GM12878 (cell line): ENCODE data around the gene NUP93. TPM values are rescaled to one million over a fixed set of nuclear protein-coding genes. Genes with fewer than 3 reads are reported as not detected.

Source experiments
- ATAC-seq: fragments of 200-7000 bp; cut with Tn5 transposase; 3 replicates; pipeline ENCODE4 v1.9.1; 2020; ENCODE audit warnings: mild to moderate bottlenecking, moderate library complexity
- BruUV-seq: library from RNA; stranded (reverse); fragments of 400-500 nt; replicated peaks from 2 replicates; lab custom pipeline; 2021; lab: Mats Ljungman, UMichigan
- CTCF ChIA-PET: fragments of 300-600 bp; sonication (Branson Sonifier 250); formaldehyde crosslinking; extraction: SDS; loops from one replicate; lab custom pipeline; 2021; ENCODE audit warnings: inconsistent platforms; lab: Yijun Ruan, JAX
- POLR2A ChIA-PET: fragments of 350-600 bp; formaldehyde crosslinking; extraction: SDS; loops from one replicate; lab custom pipeline; 2021; ENCODE audit warnings: inconsistent platforms; lab: Charles Lee
- RAD21 ChIA-PET: fragments of 300-600 bp; sonication (Branson Sonifier 250); formaldehyde crosslinking; loops from one replicate; lab custom pipeline; 2023; ENCODE audit warnings: antibody characterized with exemption; ENCODE audit not compliant: unreplicated experiment; lab: Charles Lee
- SMC1A ChIA-PET: fragments of 300-600 bp; sonication (Branson Sonifier 250); formaldehyde crosslinking; loops from one replicate; lab custom pipeline; 2023; ENCODE audit not compliant: unreplicated experiment, uncharacterized antibody; lab: Charles Lee
- DNase-seq: peaks from one replicate; pipeline ENCODE4 v3.0.0-alpha.2; 2011; ENCODE audit warnings: low read depth, low spot score
- FAIRE-seq: peaks from 3 replicates; lab custom pipeline; 2011; peaks lifted over from hg19 to GRCh38; lab: Jason Lieb, UNC
- H2AFZ ChIP-seq: 2 replicates; pipeline ENCODE4 v1.6.0; 2011; ENCODE audit warnings: low read depth, low read length, control low read depth; ENCODE audit not compliant: control insufficient read depth
- H3K27ac ChIP-seq: 2 replicates; pipeline ENCODE4 v1.5.1; 2011; ENCODE audit warnings: control low read depth; ENCODE audit not compliant: control insufficient read depth, insufficient read depth
- H3K27me3 ChIP-seq, 2 experiments: replicated peaks in 1 of 2; 2 replicates each; pipeline versions ENCODE4 v1.6.0 to v1.6.1; 2011; ENCODE audit warnings: low read length in 1 of 2; ENCODE audit not compliant: control insufficient read depth in 2 of 2, insufficient read depth in 2 of 2
- H3K36me3 ChIP-seq, 2 experiments: 2 replicates each; pipeline ENCODE4 v1.5.1; 2011; ENCODE audit warnings: low read length in 1 of 2; ENCODE audit not compliant: control insufficient read depth in 2 of 2, insufficient read depth in 2 of 2
- H3K4me1 ChIP-seq: 2 replicates; pipeline ENCODE4 v1.6.1; 2011; ENCODE audit warnings: mild to moderate bottlenecking, low read length, moderate library complexity, mixed read lengths; ENCODE audit not compliant: control insufficient read depth, insufficient read depth
- H3K4me2 ChIP-seq: 2 replicates; pipeline ENCODE4 v1.6.0; 2011; ENCODE audit warnings: control low read depth; ENCODE audit not compliant: control insufficient read depth, insufficient read depth
- H3K4me3 ChIP-seq: fragments of 200-600 bp; sonication (generic); 2 replicates; pipeline ENCODE4 v1.5.1; 2016
- H3K79me2 ChIP-seq: 2 replicates; pipeline ENCODE4 v1.6.0; 2011; ENCODE audit warnings: low read length; ENCODE audit not compliant: control insufficient read depth, insufficient read depth
- H3K9ac ChIP-seq: 2 replicates; pipeline ENCODE4 v1.8.0; 2011; ENCODE audit warnings: low read length, control low read depth, mixed read lengths; ENCODE audit not compliant: control insufficient read depth, insufficient read depth
- H3K9me3 ChIP-seq: replicated peaks from 3 replicates; pipeline ENCODE4 v1.5.1; 2011; ENCODE audit warnings: mild to moderate bottlenecking, low read length; ENCODE audit not compliant: control insufficient read depth, insufficient read depth
- H4K20me1 ChIP-seq: 2 replicates; pipeline ENCODE4 v1.6.0; 2011; ENCODE audit not compliant: control insufficient read depth, insufficient read depth
- CREB1 ChIP-seq: IDR thresholded peaks from 2 replicates; pipeline ENCODE4 v1.6.1; 2012; ENCODE audit warnings: low read depth, mild to moderate bottlenecking, inconsistent platforms
- NR2C2 ChIP-seq: IDR thresholded peaks from 2 replicates; pipeline ENCODE4 v1.6.1; 2011; ENCODE audit warnings: borderline replicate concordance, low read depth; ENCODE audit not compliant: control insufficient read depth, insufficient read length
- WGBS: methylation state at CpG from one replicate; pipeline ENCODE4 v1.1.6; 2016; ENCODE audit warnings: low lambda C conversion rate; ENCODE audit not compliant: insufficient replicate concordance, insufficient coverage; ENCODE audit errors: missing lambda C conversion rate; 5-methylcytosine and 5-hydroxymethylcytosine counted together
- in situ Hi-C: fragments of 300-500 bp; cut with MboI; formaldehyde crosslinking; loops from 9 replicates; pipeline ENCODE4 v1.14.3; 2018; ENCODE audit warnings: mixed read lengths
- intact Hi-C: fragments of 100-400 bp; cut with micrococcal nuclease; formaldehyde crosslinking; loops from one replicate; pipeline ENCODE4 v1.14.2; 2022; ENCODE audit not compliant: unreplicated experiment
- polyA plus RNA-seq, 11 experiments: library from polyadenylated mRNA; depleted of rRNA in 4 of 11; unstranded in 6 of 11; stranded (reverse) in 5 of 11; fragments of >200 nt; fragmentation: Nextera tagmentation in 4 of 11; fragmentation: Illumina TruSeq in 1 of 11; extraction: Ambion mirVana in 4 of 11; extraction: Trizol in 1 of 11; gene quantifications; 1 replicate in 1 of 11; 2 replicates in 10 of 11; pipeline versions ENCODE4 v1.2.1 to v1.2.3, GENCODE V29; 2011 to 2016; ENCODE audit warnings: inconsistent platforms in 2 of 11, missing spikeins in 2 of 11, low read depth in 1 of 11
- total RNA-seq, 4 experiments: library from RNA; depleted of rRNA in 3 of 4; stranded (reverse); fragments of >200 nt in 3 of 4; fragmentation: Illumina TruSeq in 1 of 4; extraction: Trizol in 1 of 4; gene quantifications; 2 replicates each; pipeline versions ENCODE4 v1.2.1 to v1.2.3, GENCODE V29; 2013 to 2021

Gene NUP93
- total and polyA plus RNA-seq, 10 of the 15 experiments (the other 5 are each of a cell fraction or from before 2014, with no cell fraction given) = 82.2 to 175 (median 101) TPM

DNA sequence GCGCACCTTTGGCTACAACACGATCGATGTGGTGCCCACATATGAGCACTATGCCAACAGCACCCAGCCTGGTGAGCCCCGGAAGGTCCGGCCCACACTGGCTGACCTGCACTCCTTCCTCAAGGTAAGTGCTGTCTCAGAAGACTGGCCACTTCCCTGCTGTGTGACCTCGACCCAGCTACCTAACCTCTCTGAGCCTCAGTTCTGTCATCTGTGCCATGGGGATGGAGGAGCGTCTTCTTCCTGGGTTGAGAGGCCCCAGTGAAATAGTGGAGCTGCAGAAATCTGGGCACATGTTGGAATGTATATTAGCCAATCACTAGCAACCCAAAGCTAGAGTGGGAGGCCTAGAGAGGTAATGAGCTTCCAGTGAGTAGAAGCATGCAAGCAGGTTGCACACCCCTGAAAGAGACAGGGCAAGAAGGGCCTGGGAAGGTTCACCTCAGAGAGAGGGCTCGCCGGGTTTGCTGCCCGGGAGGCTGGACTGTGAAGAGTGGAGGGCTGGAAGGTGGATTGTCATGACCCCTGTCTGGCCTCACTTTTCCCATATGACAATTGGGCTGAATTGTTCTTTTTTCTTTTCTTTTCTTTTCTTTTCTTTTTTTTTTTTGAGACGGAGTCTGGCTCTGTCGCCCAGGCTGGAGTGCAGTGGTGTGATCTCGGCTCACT lies 135.6 kb downstream of the NUP93 start:
- H4K20me1 ChIP-seq = no peaks in the 10 kb centered on the region
- ChIA-PET CTCF (interaction anchor here (0.8 to 11.7 kb wide), 13 partner anchors 9 to 180 kb away, joined by 3 to 247 read pairs (median 8); partner anchors contain the start of gene CETP), RAD21 (interaction anchor here (1.1 to 9.7 kb wide), 4 partner anchors 69 to 87 kb away, joined by 3 to 126 read pairs (median 10); no protein-coding TSS in a partner anchor), SMC1A (interaction anchor here (0.9 to 6.0 kb wide), 7 partner anchors 16 to 87 kb away, joined by 3 to 86 read pairs (median 12); no protein-coding TSS in a partner anchor), POLR2A (interaction anchor here (0.6 to 1.7 kb wide), 3 partner anchors 12 to 85 kb away, joined by 3 to 5 read pairs (median 3); no protein-coding TSS in a partner anchor)
- peaks cover 31% of the 10 kb centered on the region for H3K4me1 ChIP-seq
- H3K27ac ChIP-seq = no peak overlapping the region
- in situ Hi-C loops (loop anchor here (5.0 kb wide), 2 partner anchors 87 to 177 kb away; no protein-coding TSS in a partner anchor), intact Hi-C loops (loop anchor here (5.0 kb wide), 1 partner anchor 73 kb away; no protein-coding TSS in a partner anchor)
- no peak for TF ChIP-seq CREB1
- TF ChIP-seq NR2C2 = no peak
- DNase-seq = no peak
- no peak overlapping the region for H2AFZ ChIP-seq
- H3K79me2 ChIP-seq = no peaks in the 10 kb centered on the region
- no peak for ATAC-seq
- no peaks in the 10 kb centered on the region for H3K27me3 ChIP-seq
- H3K4me3 ChIP-seq = no peak overlapping the region
- 80% methylated on average over 11 of the region's 13 CpGs for WGBS
- no peak overlapping the region for H3K9ac ChIP-seq
- no peak overlapping the region for H3K4me2 ChIP-seq
- no peaks in the 10 kb centered on the region for H3K36me3 ChIP-seq
- no peaks in the 10 kb centered on the region for H3K9me3 ChIP-seq
- no peak for FAIRE-seq
- no TSS peak for BruUV-seq
